Measurements from ENCODE around the gene TLE2.

TLE2 gene

DNA sequence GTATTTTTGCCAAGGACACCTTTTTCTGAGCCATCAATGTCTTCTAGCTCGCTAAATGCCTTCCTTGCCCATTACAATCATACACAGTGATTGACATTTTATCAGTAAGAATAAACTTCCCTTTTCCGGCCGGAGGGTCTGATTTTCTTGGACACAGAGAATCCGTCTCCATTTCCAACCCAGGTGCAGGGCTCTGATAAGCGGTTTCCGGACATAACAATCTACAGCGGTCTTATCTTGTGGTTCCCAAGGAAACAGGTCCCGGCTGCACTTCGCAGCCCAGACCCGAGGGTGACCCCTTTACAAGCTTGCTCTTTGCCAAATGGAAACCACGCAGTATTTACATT lies 79.2 kb downstream of the TLE2 start:
- no peak for TF ChIP-seq CTCF (IDR thresholded peaks at IDR 0.05; ENCODE audit: borderline replicate concordance, insufficient read depth, low read depth, low read length)
- peak overlapping the region; percentile 80 for H3K4me3 ChIP-seq (ENCODE audit: low read depth, low read length)

Data from GM12875 (cell line).